A673 (cell line): Measurements from ENCODE around the gene PLEKHA6. TPM values are rescaled to one million over a fixed set of nuclear protein-coding genes. Genes with fewer than 3 reads are reported as not detected.

Experiments
- BruUV-seq: library from RNA; stranded (reverse); fragments of 400-500 nt; replicated peaks from 2 replicates; lab custom pipeline; 2021; lab: Mats Ljungman, UMichigan
- CTCF ChIA-PET: fragments of 300-600 bp; sonication (Branson Sonifier 250); formaldehyde crosslinking; loops from one replicate; lab custom pipeline; 2022; ENCODE audit warnings: antibody characterized with exemption; lab: Charles Lee
- POLR2A ChIA-PET: fragments of 300-600 bp; sonication (Branson Sonifier 250); formaldehyde crosslinking; loops from one replicate; lab custom pipeline; 2022; ENCODE audit warnings: antibody characterized with exemption; ENCODE audit not compliant: low non-redundant PET; lab: Charles Lee
- DNase-seq: peaks from one replicate; pipeline ENCODE4 v3.0.0-alpha.2; 2015; ENCODE audit warnings: low spot score
- H3K27ac ChIP-seq: fragments of 200-600 bp; sonication (generic); 2 replicates; pipeline ENCODE4 v1.5.1; 2016; ENCODE audit warnings: mixed run types, low read depth, mild to moderate bottlenecking, mixed read lengths, antibody characterized with exemption, low read length; ENCODE audit not compliant: poor library complexity, severe bottlenecking
- H3K27me3 ChIP-seq: fragments of 200-600 bp; sonication (generic); replicated peaks from 2 replicates; pipeline ENCODE4 v1.6.1; 2017; ENCODE audit warnings: mixed run types, low read depth, mild to moderate bottlenecking, mixed read lengths, antibody characterized with exemption, low read length; ENCODE audit not compliant: insufficient read depth, poor library complexity
- H3K36me3 ChIP-seq: fragments of 200-600 bp; sonication (generic); 2 replicates; pipeline ENCODE4 v1.6.1; 2016; ENCODE audit warnings: mixed run types, mild to moderate bottlenecking, mixed read lengths, antibody characterized with exemption, low read length; ENCODE audit not compliant: insufficient read depth, poor library complexity, severe bottlenecking
- H3K4me1 ChIP-seq: fragments of 200-600 bp; sonication (generic); 2 replicates; pipeline ENCODE4 v1.6.1; 2017; ENCODE audit warnings: mixed run types, mild to moderate bottlenecking, mixed read lengths, antibody characterized with exemption, low read length; ENCODE audit not compliant: insufficient read depth, poor library complexity, severe bottlenecking
- H3K4me3 ChIP-seq: fragments of 200-600 bp; sonication (generic); 2 replicates; pipeline ENCODE4 v1.5.1; 2016; ENCODE audit warnings: low read depth, mixed run types, mild to moderate bottlenecking, mixed read lengths, low read length; ENCODE audit not compliant: poor library complexity, severe bottlenecking
- H3K9me3 ChIP-seq: fragments of 200-600 bp; sonication (generic); 2 replicates; pipeline ENCODE4 v1.6.1; 2016; ENCODE audit warnings: mixed run types, low read depth, mild to moderate bottlenecking, mixed read lengths, antibody characterized with exemption, low read length; ENCODE audit not compliant: poor library complexity, severe bottlenecking
- CTCF ChIP-seq: fragments of 300-800, 200-600 bp; sonication (generic); conservative IDR thresholded peaks from 2 replicates; pipeline ENCODE4 v1.5.1; 2017; ENCODE audit warnings: low read depth, mild to moderate bottlenecking, antibody characterized with exemption, low read length, moderate library complexity, mixed read lengths
- EZH2 ChIP-seq: fragments of 200-600 bp; sonication (generic); IDR thresholded peaks from 2 replicates; pipeline ENCODE4 v1.6.1; 2017; ENCODE audit warnings: borderline replicate concordance, low read depth, mild to moderate bottlenecking, mixed read lengths, antibody characterized with exemption, low read length; ENCODE audit not compliant: poor library complexity, severe bottlenecking
- intact Hi-C: fragments of 100-400 bp; cut with micrococcal nuclease; formaldehyde crosslinking; loops from one replicate; pipeline ENCODE4 v1.10.0; 2022; ENCODE audit not compliant: unreplicated experiment
- total RNA-seq: library from RNA; stranded (reverse); gene quantifications from 2 replicates; pipeline ENCODE4 v1.2.3, GENCODE V29; 2021

The PLEKHA6 gene
- total RNA-seq, 1 experiment from 2014 or later = 0.58 TPM

DNA sequence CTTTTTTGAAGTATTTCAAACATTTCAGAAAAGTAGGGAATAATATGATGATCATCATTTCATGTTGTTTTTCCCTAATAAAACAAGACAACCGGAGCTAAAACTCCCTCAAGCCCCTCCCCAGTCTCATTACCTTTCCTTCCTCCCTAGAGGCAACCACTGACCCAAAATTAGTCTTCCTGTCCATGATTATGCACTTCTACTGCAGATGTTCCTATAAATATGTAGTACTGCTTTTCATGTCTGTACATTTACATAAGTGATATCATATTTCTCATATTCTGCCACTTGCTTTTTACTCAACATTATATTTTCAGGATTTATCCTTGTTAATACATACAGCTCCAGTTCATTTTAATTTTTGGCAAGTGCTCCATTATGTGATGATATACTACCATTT, 87.2 kb downstream of the PLEKHA6 start:
- no TSS peak for BruUV-seq
- H3K27me3 ChIP-seq = no peaks in the 10 kb centered on the region
- intact Hi-C loops = no loop called here
- no peaks in the 10 kb centered on the region for H3K4me1 ChIP-seq
- ChIA-PET POLR2A (no interaction called here), CTCF (interaction anchor here (0.6 kb wide), 1 partner anchor 42 kb away, joined by 4 read pairs; no protein-coding TSS in a partner anchor)
- no peak for TF ChIP-seq CTCF
- H3K27ac ChIP-seq = no peak overlapping the region
- H3K36me3 ChIP-seq = no peaks in the 10 kb centered on the region
- DNase-seq = no peak
- no peak overlapping the region for H3K4me3 ChIP-seq
- no peaks in the 10 kb centered on the region for H3K9me3 ChIP-seq

GRCh38 chr1:204271970-204272369, 87.8 kb downstream of the PLEKHA6 start:
- no peak overlapping the region for H3K4me3 ChIP-seq
- DNase-seq = no peak
- ChIA-PET POLR2A (no interaction called here), CTCF (interaction anchor here (0.6 kb wide), 1 partner anchor 42 kb away, joined by 4 read pairs; no protein-coding TSS in a partner anchor)
- BruUV-seq = no TSS peak
- H3K27ac ChIP-seq = no peak overlapping the region
- H3K36me3 ChIP-seq = no peaks in the 10 kb centered on the region
- no peaks in the 10 kb centered on the region for H3K27me3 ChIP-seq
- no peaks in the 10 kb centered on the region for H3K4me1 ChIP-seq
- intact Hi-C loops = no loop called here
- H3K9me3 ChIP-seq = no peaks in the 10 kb centered on the region
- no peak for TF ChIP-seq CTCF
- no peak for TF ChIP-seq EZH2

DNA sequence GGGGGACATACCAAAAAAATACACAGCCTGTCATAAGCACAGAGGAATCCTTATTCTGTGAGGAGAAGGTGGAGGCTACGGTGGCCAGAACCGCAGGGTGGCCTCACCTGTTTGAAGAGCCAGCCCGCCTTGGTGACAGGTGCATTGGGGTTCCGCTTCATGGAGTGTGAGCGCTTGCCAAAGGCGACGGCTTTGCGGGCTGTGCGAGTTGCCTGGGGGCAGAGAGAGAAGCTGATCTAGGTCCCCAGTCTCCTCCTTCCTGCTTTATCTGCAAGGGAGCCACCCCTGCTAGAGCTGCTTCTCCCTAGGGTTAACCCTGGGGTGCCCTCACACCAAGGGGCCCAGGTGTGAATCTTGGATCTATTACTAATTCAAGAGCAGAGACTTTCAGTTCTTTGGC, 91.6 kb downstream of the PLEKHA6 start:
- ChIA-PET CTCF (no interaction called here), POLR2A (no interaction called here)
- intact Hi-C loops = no loop called here
- Histone ChIP-seq H3K36me3 (no peaks in the 10 kb centered on the region), H3K9me3 (no peaks in the 10 kb centered on the region), H3K4me3 (no peak overlapping the region), H3K4me1 (no peaks in the 10 kb centered on the region), H3K27me3 (no peaks in the 10 kb centered on the region), H3K27ac (no peak overlapping the region)
- no TSS peak for BruUV-seq
- no peak for DNase-seq
- TF ChIP-seq EZH2 = no peak
- no peak for TF ChIP-seq CTCF
